H1 (cell line): ENCODE data around the gene ELAVL1. TPM values are rescaled to one million over a fixed set of nuclear protein-coding genes. Genes with fewer than 3 reads are reported as not detected.

Source experiments
- E2F6 ChIP-seq: IDR thresholded peaks from 2 replicates; pipeline ENCODE4 v1.6.1; 2012; ENCODE audit warnings: inconsistent platforms
- EP300 ChIP-seq, 2 experiments: IDR thresholded peaks; 1 replicate in 1 of 2; 2 replicates in 1 of 2; pipeline ENCODE4 v1.6.1; 2011 to 2012; ENCODE audit warnings: low read depth in 2 of 2, low read length in 2 of 2, mild to moderate bottlenecking in 2 of 2, borderline replicate concordance in 1 of 2, inconsistent platforms in 1 of 2, moderate library complexity in 1 of 2
- HDAC6 ChIP-seq: IDR thresholded peaks from one replicate; pipeline ENCODE4 v1.7.1; 2012; ENCODE audit warnings: low read depth, mild to moderate bottlenecking, inconsistent platforms, low read length, moderate library complexity
- JUN ChIP-seq: IDR thresholded peaks from 2 replicates; pipeline ENCODE4 v1.6.1; 2011; ENCODE audit warnings: low read depth, mild to moderate bottlenecking, improper control_type of control experiment, low read length
- NRF1 ChIP-seq: IDR thresholded peaks from 2 replicates; pipeline ENCODE4 v1.6.1; 2011; ENCODE audit warnings: mild to moderate bottlenecking, low read depth, low read length, improper control_type of control experiment
- POU5F1 ChIP-seq: IDR thresholded peaks from 2 replicates; pipeline ENCODE4 v1.6.1; 2011; ENCODE audit warnings: low read depth, mild to moderate bottlenecking, low read length, moderate library complexity
- TCF12 ChIP-seq: IDR thresholded peaks from 2 replicates; pipeline ENCODE4 v1.6.1; 2011; ENCODE audit warnings: low read depth, mild to moderate bottlenecking, low read length
- polyA plus RNA-seq, 7 experiments: library from polyadenylated mRNA; depleted of rRNA in 3 of 7; stranded (reverse) in 5 of 7; unstranded in 2 of 7; fragments of >200 nt in 5 of 7; fragments of 200-250 nt in 2 of 7; gene quantifications; 1 replicate in 5 of 7; 2 replicates in 1 of 7; 4 replicates in 1 of 7; pipeline versions ENCODE4 v1.2.1 to v1.2.3, GENCODE V29; 2011 to 2013; ENCODE audit warnings: missing spikeins in 2 of 7, mixed read lengths in 2 of 7
- total RNA-seq: library from RNA; stranded (reverse); fragmentation: NEBNext Ultra II Directional; extraction: Animal tissue kit (Norgen Biotek cat#: 25700); gene quantifications from 2 replicates; pipeline ENCODE4 v1.2.1, GENCODE V29; 2021

ELAVL1 gene
- total and polyA plus RNA-seq, 2 of the 8 experiments (the other 6 are each of a cell fraction or from before 2014, with no cell fraction given): 56.7 to 163 TPM

- TF ChIP-seq NRF1 (no peak), HDAC6 (no peak), EP300 (IDR thresholded peaks at IDR 0.05; ENCODE audit: borderline replicate concordance in 1 of 2, low read depth in 2 of 2, low read length in 2 of 2) (no peak), E2F6 (no peak), JUN (no peak), TCF12 (no peak), POU5F1 (no peak)
These were observed 30.4 kb downstream of the ELAVL1 start (continued) for GRCh38 chr19:7975037-7975436.
